ENCODE data around the gene PUS10.

- no peak for TF ChIP-seq CTCF (IDR thresholded peaks at IDR 0.05 in 2 of 3, conservative IDR thresholded peaks at IDR 0.05 in 1 of 3; ENCODE audit: borderline replicate concordance in 1 of 3, insufficient read depth in 1 of 3, low read depth in 2 of 3, low read length in 2 of 3)
- no peak for TF ChIP-seq ZNF274 (IDR thresholded peaks at IDR 0.05; ENCODE audit: low read depth, low read length)
- no peak for TF ChIP-seq EZH2 (IDR thresholded peaks at IDR 0.05)
- no peak for TF ChIP-seq FOSL1 (IDR thresholded peaks at IDR 0.05; ENCODE audit: low read depth)
- TF ChIP-seq TCF7L2 (IDR thresholded peaks at IDR 0.05; ENCODE audit: borderline replicate concordance, extremely low read depth, insufficient read depth, insufficient read length) = no peak
- no peak for TF ChIP-seq POLR2A (IDR thresholded peaks at IDR 0.05; ENCODE audit: borderline replicate concordance, extremely low read depth, insufficient read depth, insufficient read length)
These were observed 91.1 kb downstream of the PUS10 start for GRCh38 chr2:60926741-60927552.

Measured in HCT116 (cell line).